GF-D8 (cell line): Measurements from ENCODE around the gene USP16.
A peak's percentile ranks its signal among the peaks of the same experiment; 100 is the strongest.
"Not testable (repeated sequence)": the region's sequence is repeated elsewhere in the genome, so short reads cannot be mapped to it uniquely, and the experiment has no call there.

Source experiments
- DNase-seq: peaks from one replicate; lab custom pipeline; 2025; lab: John Stamatoyannopoulos, UW

Gene USP16

GRCh38 chr21:29024474-29025327 lies at the start of gene USP16:
USP16 (plus strand) TSS chr21:29024668; CDS start chr21:29027914, 3,246 bp downstream.
- peak; percentile 98 for DNase-seq

- DNase-seq = no peak
Observed at GRCh38 chr21:28975397-28975796, 49.1 kb upstream of the USP16 start.

- no peak for DNase-seq
Observed at GRCh38 chr21:28979092-28979491, 45.4 kb upstream of the USP16 start.

- DNase-seq = no peak
Observed at GRCh38 chr21:28982637-28983036, 41.8 kb upstream of the USP16 start.

GRCh38 chr21:28986677-28987076 lies 37.8 kb upstream of the USP16 start:
- no peak for DNase-seq

- not testable (repeated sequence) for DNase-seq
Observed at GRCh38 chr21:28988146-28988545, 36.3 kb upstream of the USP16 start.

- DNase-seq = no peak
Observed at GRCh38 chr21:28991861-28992525, 32.5 kb upstream of the USP16 start.

GRCh38 chr21:28992526-28993292 lies 31.8 kb upstream of the USP16 start, which contains the start of gene LTN1:
LTN1 (minus strand) TSS chr21:28992877; CDS start chr21:28992805, 72 bp downstream.
- DNase-seq = peak; percentile 99

- no peak for DNase-seq
Observed at GRCh38 chr21:28993293-28993629, 31.2 kb upstream of the USP16 start.

- peak; percentile 94 for DNase-seq
Observed at GRCh38 chr21:29002442-29003144, 21.9 kb upstream of the USP16 start.

- DNase-seq = no peak
Observed at GRCh38 chr21:29005696-29006095, 18.8 kb upstream of the USP16 start.

GRCh38 chr21:29007135-29007534 lies 17.3 kb upstream of the USP16 start:
- no peak for DNase-seq

- no peak for DNase-seq
Observed at GRCh38 chr21:29007810-29008209, 16.7 kb upstream of the USP16 start.

- DNase-seq = no peak
Observed at GRCh38 chr21:29008367-29008766, 16.1 kb upstream of the USP16 start.

GRCh38 chr21:29011236-29011635 lies 13.2 kb upstream of the USP16 start:
- DNase-seq = not testable (repeated sequence)

GRCh38 chr21:29017639-29018237 lies 6.7 kb upstream of the USP16 start:
- peak; percentile 45 for DNase-seq

GRCh38 chr21:29018540-29018939 lies 5.9 kb upstream of the USP16 start:
- no peak for DNase-seq

- no peak for DNase-seq
Observed at GRCh38 chr21:29022166-29022565, 2.3 kb upstream of the USP16 start.

GRCh38 chr21:29025328-29025713 lies 853 bp downstream of the USP16 start:
- peak; percentile 22 for DNase-seq

GRCh38 chr21:29029524-29029923 lies 5.1 kb downstream of the USP16 start:
- DNase-seq = no peak

GRCh38 chr21:29030909-29031308 lies 6.4 kb downstream of the USP16 start:
- DNase-seq = no peak

- DNase-seq = no peak
Observed at GRCh38 chr21:29033301-29033700, 8.8 kb downstream of the USP16 start.
